ENCODE data around the gene BRIX1.
A peak's percentile ranks its signal among the peaks of the same experiment; 100 is the strongest.
"Not testable (repeated sequence)": the region's sequence is repeated elsewhere in the genome, so short reads cannot be mapped to it uniquely, and the experiment has no call there.

Gene BRIX1

GRCh38 chr5:34915856-34916192, 313 bp downstream of the BRIX1 start:
- DNase-seq = no peak

- DNase-seq = no peak
Measured at GRCh38 chr5:34916518-34916917, 1.0 kb downstream of the BRIX1 start.

GRCh38 chr5:34918025-34918424, 2.5 kb downstream of the BRIX1 start:
- no peak for DNase-seq

GRCh38 chr5:34919077-34919476, 3.6 kb downstream of the BRIX1 start:
- DNase-seq = no peak

GRCh38 chr5:34923256-34923655, 7.7 kb downstream of the BRIX1 start:
- not testable (repeated sequence) for DNase-seq

DNA sequence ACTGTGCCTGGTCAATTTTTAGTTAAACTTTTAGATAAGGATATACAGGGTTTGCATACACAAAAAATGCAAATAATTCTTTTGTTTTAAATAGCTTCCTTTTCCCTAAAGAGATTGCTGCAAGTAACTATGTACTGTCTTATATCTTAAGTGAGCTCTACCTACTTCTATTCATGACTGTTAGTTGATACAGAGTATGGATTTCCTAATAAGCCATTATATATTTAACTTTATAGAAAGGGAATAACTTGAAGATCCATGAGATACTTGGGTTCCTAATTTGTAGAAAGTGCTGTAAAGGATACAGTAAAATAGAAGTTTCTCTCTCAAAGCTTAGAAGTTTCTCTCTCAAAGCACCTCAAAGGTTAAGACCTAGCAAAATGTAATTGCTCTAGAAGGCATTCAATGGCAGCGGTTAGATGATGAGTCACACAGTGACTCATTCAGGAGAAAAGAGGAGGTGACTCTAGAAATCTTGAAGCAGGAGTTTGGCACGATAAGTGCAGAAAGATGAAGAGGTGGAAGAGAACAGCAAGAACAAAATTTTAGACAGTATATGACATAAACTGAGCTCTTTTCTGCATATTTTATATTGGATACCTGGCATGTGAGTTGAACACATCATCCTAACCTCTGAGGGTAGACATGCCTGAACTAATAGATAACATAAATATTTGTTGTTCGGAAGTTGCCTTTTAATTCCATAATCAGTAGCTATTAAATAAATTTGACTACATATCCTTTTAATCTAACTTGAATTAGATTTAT, 8.4 kb downstream of the BRIX1 start:
- no peak for DNase-seq

GRCh38 chr5:34924462-34924765, 8.9 kb downstream of the BRIX1 start:
- no peak for DNase-seq

DNA sequence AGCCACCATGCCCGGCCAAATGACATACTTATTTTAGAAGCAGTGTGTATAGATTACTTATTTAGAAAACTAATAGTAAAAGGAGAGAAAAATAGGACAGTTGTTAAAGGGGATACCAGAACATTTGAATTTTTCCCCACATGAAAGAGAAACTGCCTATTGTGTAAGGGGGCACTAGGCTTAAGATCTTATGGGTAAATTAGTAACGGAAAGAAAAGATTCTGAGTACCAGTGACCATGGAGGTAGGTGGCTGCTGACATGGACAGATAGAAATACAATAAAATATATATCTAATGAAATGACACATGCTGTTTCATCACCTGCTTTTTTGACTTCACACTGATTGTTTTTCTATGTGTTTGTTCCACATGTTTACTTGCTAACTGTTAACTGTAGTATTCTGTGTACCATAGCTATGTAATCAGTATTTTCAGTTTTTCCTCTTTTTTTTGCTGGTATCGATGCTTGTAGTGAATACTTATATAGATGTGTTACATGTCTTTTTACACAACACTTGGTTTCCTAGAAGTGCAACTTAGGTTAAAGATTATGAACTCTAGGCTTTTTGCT, 10.9 kb downstream of the BRIX1 start:
- no peak for DNase-seq

DNA sequence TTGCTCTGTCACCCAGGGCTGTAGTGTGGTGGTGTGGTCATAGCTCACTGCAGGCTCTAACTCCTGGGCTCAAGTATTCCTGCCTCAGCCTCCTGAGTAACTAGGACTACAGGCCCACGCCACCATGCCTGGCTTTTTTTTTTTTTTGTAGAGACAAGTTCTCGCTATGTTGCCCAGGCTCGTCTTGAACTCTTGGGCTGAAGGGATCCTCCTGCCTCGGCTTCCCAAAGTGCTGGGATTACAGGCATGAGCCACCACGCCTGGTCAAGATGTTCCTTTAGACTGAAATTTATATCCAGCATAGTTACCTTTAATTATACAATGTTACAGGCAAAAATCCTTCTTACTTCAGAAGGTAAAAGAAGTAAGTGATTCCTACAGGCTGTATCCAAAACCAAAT, 12.3 kb downstream of the BRIX1 start:
- DNase-seq = no peak

DNA sequence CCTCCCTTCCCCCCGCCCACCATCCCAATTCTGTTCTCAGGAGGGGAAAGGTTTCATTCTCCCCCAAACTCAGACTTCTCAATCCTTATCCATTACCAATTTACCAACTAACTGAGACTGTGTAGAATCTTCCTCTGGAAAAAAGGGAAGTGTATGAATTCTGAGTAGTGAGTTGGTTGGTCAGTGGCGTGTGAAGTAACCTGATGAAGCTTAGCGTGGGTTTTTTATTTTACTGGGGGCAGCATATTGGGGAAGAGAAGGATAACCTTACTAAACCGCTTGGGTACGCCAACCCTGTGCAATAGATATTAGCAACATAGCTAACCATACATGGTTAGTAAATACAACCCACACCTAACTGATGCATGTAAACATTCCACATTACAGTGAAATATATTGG, 12.8 kb downstream of the BRIX1 start:
- no peak for DNase-seq

GRCh38 chr5:34929134-34929719, 13.7 kb downstream of the BRIX1 start, which contains the start of gene DNAJC21:
DNAJC21 (plus strand) TSS chr5:34929559; CDS start chr5:34929820, 261 bp downstream.
- peak; percentile 99 for DNase-seq

- DNase-seq = peak; percentile 73
Measured at GRCh38 chr5:34929720-34930461, 14.4 kb downstream of the BRIX1 start.

GRCh38 chr5:34930462-34930844, 14.9 kb downstream of the BRIX1 start:
- no peak for DNase-seq

DNA sequence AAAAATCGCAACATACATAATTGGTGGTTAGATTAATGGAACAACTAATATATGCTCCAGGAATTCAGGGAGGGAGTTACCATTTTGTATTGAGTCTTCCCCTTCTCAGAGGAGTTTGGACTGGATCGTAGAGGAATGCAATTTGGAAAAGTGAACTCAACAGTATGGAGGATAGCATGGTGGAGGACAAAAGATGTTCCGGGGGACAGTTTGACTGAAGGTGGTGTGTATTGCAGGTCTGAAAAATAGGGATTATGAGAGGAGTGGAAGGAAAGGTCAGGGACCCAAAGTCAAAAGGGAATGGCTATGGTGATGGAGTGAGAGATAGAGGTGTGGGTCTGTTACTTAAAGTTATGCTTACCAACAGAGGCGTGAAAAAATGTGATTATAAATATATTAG, 15.4 kb downstream of the BRIX1 start:
- no peak for DNase-seq

DNA sequence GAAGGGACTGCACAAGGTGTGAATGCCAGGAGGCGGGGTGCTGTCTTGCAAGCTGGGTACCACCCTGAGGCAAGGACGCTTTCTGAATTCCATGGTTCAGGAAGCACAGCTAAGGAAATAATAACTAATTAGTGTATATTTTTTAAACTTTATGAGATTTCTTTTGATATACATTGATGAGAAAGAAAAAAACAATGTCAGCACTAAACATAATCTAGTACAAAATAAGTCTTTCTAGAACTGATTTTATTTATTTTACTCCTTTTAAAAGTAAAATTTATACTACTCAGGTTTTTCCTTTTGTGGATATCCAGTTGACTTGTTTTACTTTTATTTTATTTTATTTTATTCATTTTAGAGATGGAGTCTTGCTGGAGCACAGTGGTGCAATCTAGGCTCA, 17.4 kb downstream of the BRIX1 start:
- DNase-seq = no peak

DNA sequence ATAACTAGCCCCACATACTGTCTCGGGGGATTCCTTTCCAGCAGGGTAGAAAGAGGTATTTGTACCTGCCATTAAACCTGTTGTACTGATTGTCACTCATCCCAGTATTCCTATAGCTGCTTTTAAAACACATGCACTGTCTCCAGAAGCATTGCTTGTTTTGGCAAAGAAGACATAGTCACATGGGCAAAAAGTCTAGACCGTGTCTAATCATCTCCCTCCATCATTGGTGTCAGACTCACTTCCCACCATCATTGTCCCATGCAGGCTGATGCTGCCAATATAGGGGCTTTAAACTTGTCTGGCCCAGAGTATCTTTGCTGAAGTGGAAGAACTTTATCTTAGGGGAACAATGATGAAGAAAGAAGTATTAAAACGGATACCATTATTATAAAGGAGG, 26.4 kb downstream of the BRIX1 start:
- no peak for DNase-seq

- DNase-seq = no peak
Measured at GRCh38 chr5:34944044-34944443, 28.5 kb downstream of the BRIX1 start.

DNA sequence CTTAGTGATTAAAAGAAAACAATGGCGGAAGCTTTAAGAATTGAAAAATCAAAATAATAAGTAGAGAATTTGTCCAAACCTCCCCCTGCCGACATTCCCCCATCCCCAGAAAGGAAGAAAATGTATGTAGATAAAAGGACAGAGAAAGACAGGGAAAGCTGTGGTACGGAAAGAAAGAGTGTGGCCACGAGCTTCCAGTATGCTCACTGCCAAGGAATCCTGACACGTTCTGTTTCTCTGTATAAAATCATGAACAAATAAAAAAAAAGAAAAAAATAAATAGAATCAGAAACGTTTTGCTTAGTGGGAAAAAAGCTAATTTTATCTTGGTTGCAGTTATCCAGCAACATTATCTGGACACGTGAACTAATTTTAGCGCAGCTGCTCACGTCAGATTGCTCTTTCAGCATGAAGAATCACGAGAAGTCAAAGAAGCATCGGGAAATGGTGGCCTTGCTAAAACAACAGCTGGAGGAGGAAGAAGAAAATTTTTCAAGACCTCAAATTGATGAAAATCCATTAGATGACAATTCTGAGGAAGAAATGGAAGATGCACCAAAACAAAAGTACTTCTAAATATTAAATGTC, 29.0 kb downstream of the BRIX1 start:
- no peak for DNase-seq

GRCh38 chr5:34957321-34957720, 41.8 kb downstream of the BRIX1 start:
- DNase-seq = no peak

DNA sequence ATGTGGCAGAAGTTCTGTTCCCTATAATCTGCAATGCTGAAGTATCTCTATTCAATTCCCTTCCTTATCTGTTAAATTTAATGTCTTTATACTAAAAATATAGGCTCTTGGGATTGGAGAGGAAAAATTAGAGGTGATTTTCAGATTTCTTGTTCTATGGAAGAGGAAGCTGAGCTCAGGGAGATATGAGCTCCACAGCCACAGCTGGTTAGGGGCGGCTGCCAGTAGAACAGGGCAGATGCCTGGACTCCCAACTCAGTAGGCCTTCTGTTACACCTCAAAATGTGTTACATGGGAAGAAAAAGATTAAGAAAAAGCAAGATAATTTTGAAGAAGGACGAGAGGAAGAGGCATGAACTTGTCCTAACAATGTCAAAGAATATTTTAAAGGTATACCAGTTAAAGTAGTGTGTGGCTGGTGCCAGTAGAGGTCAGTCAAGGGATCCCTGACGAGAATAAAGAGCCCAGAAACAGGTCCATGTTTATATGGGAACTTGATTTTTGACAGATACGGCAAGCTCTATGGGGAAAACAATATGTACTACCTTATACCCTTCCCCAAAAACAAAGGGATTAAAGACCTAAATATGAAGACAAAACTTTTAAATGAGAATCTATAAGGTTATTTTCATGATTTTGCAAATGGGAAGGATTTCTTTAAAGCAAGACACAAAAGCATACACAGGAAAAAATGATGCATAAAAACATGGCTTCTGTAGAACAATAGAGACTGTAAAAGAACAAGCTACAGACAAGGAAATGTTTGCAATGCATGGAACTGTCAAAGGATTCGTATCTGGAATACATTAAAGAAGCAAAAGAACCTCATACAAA, 42.6 kb downstream of the BRIX1 start:
- peak; percentile 16 for DNase-seq

GRCh38 chr5:34959323-34959722, 43.8 kb downstream of the BRIX1 start:
- DNase-seq = no peak

DNA sequence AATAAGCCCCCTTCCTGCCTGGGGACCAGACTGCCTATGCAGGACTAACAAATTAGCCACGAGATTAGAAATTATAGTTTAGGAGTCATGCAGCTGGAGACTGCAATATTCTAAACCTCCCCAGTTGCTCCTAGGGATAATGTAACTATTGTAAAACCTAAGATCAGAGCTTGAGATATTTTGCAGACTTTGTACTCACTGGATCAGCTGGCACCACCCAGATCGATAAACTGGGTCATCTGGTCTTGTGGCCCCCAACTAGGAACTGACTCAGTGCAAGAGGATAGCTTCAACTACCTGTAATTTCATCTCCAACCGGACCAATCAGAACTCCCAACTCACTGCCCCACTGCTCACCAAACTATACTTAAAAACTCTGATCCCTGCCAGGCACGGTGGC, 52.0 kb downstream of the BRIX1 start:
- DNase-seq = no peak

GRCh38 chr5:34968258-34968657, 52.7 kb downstream of the BRIX1 start:
- no peak for DNase-seq
